ENCODE data around the gene KRT77. TPM values are rescaled to one million over a fixed set of nuclear protein-coding genes. Genes with fewer than 3 reads are reported as not detected.

Gene KRT77
- total RNA-seq, 4 donors from 2014 or later, result 122 to 659 (median 243) TPM

DNA sequence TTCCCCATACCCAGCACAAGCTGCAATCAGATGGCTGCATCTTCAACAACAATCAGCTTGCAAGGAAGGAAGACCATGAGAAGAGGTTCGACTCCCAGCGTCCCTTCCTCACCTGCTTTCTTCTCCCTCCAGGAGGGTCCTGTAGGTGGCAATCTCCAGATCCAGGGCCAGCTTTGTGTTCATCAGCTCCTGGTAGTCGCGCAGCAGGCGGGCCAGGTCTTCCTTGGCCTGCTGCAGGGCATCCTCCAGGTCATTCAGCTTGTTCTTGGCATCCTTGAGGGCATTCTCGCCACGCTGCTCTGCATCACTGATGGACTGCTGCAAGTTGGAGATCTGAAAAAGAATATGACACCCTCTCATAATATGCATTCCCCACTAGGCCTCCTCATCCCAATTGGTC, 27.2 kb downstream of the KRT77 start:
- no peak overlapping the region for H3K4me3 ChIP-seq (ENCODE audit: low read depth, poor library complexity, severe bottlenecking)
- intact Hi-C loops (cut with DNase I; ENCODE audit: low total_unique reads), result no loop called here
- TF ChIP-seq, protein P1, sequence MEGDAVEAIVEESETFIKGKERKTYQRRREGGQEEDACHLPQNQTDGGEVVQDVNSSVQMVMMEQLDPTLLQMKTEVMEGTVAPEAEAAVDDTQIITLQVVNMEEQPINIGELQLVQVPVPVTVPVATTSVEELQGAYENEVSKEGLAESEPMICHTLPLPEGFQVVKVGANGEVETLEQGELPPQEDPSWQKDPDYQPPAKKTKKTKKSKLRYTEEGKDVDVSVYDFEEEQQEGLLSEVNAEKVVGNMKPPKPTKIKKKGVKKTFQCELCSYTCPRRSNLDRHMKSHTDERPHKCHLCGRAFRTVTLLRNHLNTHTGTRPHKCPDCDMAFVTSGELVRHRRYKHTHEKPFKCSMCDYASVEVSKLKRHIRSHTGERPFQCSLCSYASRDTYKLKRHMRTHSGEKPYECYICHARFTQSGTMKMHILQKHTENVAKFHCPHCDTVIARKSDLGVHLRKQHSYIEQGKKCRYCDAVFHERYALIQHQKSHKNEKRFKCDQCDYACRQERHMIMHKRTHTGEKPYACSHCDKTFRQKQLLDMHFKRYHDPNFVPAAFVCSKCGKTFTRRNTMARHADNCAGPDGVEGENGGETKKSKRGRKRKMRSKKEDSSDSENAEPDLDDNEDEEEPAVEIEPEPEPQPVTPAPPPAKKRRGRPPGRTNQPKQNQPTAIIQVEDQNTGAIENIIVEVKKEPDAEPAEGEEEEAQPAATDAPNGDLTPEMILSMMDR (IDR thresholded peaks at IDR 0.05), result no peak
- no peak for TF ChIP-seq POLR2A (IDR thresholded peaks at IDR 0.05)
- DNase-seq (ENCODE audit: low spot score in 2 of 2), result no peak
- WGBS, 2 donors, result 88 to 92% methylated on average over 7 of the region's 7 CpGs

DNA sequence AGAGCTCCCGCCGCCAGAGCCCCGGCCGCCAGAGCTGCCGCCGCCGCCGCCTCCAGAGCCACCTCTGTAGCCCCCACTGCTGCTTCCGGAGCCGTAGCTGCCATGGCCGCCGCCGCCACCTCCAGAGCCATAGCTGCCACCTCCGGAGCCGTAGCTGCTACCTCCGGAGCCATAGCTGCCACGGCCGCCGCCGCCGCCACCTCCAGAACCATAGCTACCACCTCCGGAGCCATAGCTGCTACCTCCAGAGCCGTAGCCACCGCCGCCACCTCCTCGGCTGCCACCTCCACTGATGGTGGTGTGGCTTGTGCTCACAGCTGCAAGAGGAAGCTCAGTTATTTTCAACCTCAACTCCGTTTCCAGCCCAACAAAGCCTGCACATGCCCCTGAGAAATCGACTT, 28.0 kb downstream of the KRT77 start:
- WGBS, 2 donors, result 95% methylated on average over 23 to 28 of the region's 28 CpGs
- DNase-seq (ENCODE audit: low spot score in 2 of 2), result no peak
- no peak overlapping the region for H3K4me3 ChIP-seq (ENCODE audit: low read depth, poor library complexity, severe bottlenecking)
- TF ChIP-seq, protein P1 (IDR thresholded peaks at IDR 0.05), result no peak
- no peak for TF ChIP-seq POLR2A (IDR thresholded peaks at IDR 0.05)
- intact Hi-C loops (cut with DNase I; ENCODE audit: low total_unique reads), result no loop called here

DNA sequence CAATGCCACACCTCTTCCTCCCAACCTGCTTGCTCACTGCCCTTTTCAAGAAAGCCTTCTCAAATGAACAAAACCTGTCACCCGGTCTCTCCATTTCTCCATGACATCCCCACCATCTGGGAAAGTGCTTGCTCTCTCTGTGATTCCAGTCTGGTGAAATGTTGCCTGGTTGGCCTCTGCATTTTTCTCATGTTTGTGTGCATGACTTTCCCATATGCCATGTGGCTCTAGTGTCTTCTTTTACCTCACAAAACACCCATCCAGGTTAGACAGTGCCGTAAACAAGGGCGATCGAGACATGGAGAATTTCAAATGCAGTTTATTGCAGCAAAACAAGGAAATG, 28.9 kb downstream of the KRT77 start:
- TF ChIP-seq POLR2A (IDR thresholded peaks at IDR 0.05), result no peak
- TF ChIP-seq, protein P1 (IDR thresholded peaks at IDR 0.05), result no peak
- intact Hi-C loops (cut with DNase I; ENCODE audit: low total_unique reads), result no loop called here
- DNase-seq (ENCODE audit: low spot score in 2 of 2), result no peak
- 79 to 86% methylated on average over 4 of the region's 4 CpGs for WGBS, 2 donors
- no peak overlapping the region for H3K4me3 ChIP-seq (ENCODE audit: low read depth, poor library complexity, severe bottlenecking)

DNA sequence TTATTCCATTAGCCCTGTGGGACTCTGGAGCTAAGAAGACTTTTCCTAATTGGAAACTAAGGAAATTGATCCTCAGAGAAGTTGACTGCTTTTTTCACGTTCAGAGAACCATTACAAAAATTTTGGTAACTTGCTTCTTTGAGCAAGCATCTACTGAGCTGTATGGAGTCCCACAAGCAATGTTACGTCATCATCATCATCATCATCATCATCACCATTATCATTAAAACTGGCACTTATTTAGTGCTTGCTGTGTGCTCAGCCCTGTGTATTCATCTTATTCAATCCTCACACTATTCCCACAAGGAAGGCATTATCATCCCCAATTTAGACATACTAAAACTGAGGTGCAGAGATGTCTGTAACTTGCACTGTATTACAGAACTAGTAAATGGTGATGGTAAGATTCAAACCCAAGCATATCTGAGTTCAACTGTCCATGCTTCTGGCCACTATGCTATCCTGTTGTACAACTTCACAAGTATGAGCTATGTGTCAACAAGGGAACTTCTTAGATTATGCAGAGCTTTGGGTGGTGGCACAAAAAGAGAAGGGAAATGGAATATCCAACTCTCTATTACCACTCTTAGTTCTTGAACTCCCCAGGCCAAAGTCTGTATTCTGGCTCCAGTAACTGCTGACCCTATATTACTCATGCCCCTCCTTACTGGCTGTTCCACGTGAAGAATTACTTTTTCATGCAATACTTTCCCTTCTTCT, 29.5 kb downstream of the KRT77 start:
- intact Hi-C loops (cut with DNase I; ENCODE audit: low total_unique reads), result no loop called here
- no peak overlapping the region for H3K4me3 ChIP-seq (ENCODE audit: low read depth, poor library complexity, severe bottlenecking)
- no peak for DNase-seq (ENCODE audit: low spot score in 2 of 2)
- WGBS, 2 donors, result 63 to 65% methylated on average over 3 of the region's 3 CpGs
- TF ChIP-seq POLR2A (IDR thresholded peaks at IDR 0.05), result no peak
- TF ChIP-seq, protein P1 (IDR thresholded peaks at IDR 0.05), result no peak

DNA sequence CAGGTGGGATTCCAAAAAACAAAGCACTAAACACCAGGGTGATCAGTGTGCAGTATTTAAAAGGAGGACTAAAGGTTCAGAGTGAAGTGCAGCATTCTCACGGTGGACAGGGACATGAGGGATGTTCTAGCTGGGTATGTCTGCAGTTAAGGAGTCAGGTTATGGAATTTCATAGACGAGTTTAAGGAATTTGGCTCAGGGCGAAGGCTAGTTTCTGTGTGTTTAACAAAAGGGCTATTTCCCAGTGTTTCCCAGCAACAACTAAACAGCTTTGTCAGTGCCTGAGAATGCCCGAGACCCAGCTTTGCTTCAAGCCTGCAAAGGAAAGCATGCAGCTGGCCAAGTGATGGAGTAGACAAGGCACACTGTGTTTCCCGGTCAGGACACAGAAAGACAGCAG, 30.1 kb downstream of the KRT77 start:
- intact Hi-C loops (cut with DNase I; ENCODE audit: low total_unique reads), result no loop called here
- no peak overlapping the region for H3K4me3 ChIP-seq (ENCODE audit: low read depth, poor library complexity, severe bottlenecking)
- DNase-seq (ENCODE audit: low spot score in 2 of 2), result no peak
- WGBS, 2 donors, result 67 to 77% methylated on average over 5 of the region's 5 CpGs
- no peak for TF ChIP-seq POLR2A (IDR thresholded peaks at IDR 0.05)
- TF ChIP-seq, protein P1 (IDR thresholded peaks at IDR 0.05), result no peak

All from lower leg skin (tissue), 4 donors.